Activated CD8-positive, alpha-beta memory T cell treated with anti-CD3 and anti-CD28 coated beads for 24 hours (primary cell): Measurements from ENCODE around the gene ULBP2.
"Not testable (repeated sequence)": the region's sequence is repeated elsewhere in the genome, so short reads cannot be mapped to it uniquely, and the experiment has no call there.

Source experiments
- DNase-seq: peaks from one replicate; pipeline ENCODE4 v3.0.0-alpha.2; 2020

ULBP2 gene

GRCh38 chr6:149974825-149975224 is 33.0 kb downstream of the ULBP2 start:
- DNase-seq = no peak

- DNase-seq = no peak
Observed at GRCh38 chr6:149975400-149975799, 33.6 kb downstream of the ULBP2 start.

GRCh38 chr6:149977221-149977620 is 35.4 kb downstream of the ULBP2 start:
- no peak for DNase-seq

DNA sequence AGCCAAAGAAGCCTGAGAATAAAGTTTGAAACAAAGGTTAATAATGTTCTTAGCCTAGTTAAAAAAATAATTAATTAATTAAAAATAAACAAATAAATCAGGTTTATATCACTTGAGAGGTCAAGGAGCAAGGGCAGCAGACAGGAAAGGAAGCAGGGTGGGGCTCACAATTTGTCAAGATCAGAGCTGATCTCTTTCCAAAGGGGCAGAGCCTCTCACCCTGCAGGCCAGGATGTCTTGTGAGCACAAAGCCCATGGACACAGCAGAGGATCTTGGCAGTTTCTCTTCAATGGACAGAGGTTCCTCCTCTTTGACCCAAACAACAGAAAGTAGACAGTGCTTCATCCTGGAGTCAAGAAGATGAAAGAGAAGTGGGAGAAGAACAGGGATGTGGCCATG is 36.8 kb downstream of the ULBP2 start:
- no peak for DNase-seq

DNA sequence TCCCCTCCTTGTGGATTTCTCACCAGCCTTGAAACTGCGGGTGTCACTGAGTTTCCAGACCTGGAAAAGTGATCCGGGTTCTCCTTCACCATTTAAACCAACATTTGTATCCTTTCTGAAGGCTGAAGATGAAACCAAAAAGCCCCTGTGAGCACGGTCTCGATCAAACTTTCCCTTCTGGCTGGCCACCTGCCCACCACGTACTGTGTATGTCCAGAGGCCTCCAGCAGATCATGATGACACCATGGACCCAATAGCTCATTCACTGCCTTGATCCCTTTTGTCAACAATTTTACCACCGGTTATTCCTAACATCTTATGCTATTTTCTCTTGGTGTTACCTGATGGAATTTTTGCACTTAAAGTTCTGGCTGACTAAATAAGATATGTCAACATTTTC is 37.5 kb downstream of the ULBP2 start:
- DNase-seq = no peak

DNA sequence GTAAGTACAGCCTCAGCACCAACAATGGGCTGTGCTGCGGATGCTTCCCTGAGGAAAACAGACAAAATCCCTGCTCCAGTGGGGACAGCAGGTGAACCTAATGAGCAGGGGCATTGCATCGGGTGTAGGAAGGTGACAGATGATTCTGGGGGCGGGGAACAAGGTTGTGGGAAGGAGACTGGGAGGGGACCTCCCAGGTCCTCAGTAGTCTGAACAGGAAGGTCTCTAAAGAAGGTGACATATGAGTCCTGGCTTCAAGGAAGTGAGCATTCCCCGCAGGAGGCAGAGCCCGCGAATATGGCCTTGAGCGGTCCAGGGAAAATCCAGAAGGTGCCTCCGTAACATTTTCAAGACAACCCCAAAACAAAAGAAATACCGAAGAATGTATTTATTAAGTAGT is 41.3 kb downstream of the ULBP2 start:
- no peak for DNase-seq

DNA sequence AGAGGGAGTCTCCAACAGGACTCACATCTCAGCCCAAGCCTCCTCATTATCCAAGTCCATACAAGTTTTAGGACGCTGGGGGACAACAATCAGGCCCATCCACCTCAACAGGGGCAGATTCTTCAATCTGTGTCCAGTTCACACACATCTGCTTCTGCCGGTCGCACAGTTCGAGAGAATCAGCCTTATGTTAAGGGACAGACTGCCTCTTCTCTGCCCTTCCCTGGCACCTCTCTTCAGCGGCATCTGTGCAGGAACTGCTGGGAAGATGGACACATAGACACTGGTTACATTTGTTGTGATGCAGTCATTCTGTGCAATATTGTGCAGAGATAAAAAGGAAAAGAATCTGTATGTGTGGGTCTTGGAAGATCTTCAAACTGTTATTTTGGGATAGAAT is 43.0 kb downstream of the ULBP2 start:
- DNase-seq = no peak

GRCh38 chr6:149985481-149985937 is 43.7 kb downstream of the ULBP2 start:
- DNase-seq = no peak

DNA sequence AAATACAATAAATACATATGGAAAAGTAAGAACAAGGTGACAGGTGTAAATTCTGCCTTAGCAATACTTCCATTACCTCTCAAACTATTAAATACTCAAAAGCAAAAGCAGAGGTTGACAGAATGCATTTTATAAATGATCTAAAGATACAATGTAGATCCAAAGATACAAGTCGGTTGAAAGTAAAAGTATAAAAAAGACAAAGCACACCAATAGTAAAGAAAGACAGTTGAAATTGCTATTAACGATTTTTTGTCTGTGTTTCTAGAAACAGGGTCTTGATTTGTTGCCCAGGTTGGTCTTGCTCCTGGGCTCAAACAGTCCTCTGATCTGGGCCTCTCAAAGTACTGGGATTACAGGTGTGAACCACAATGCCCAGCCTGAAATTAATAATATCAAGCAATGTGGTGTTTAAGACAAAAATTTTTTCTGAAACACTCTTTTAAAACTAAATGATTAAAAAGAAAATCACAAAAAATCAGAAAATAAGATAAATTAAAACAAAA is 45.8 kb downstream of the ULBP2 start:
- no peak for DNase-seq

DNA sequence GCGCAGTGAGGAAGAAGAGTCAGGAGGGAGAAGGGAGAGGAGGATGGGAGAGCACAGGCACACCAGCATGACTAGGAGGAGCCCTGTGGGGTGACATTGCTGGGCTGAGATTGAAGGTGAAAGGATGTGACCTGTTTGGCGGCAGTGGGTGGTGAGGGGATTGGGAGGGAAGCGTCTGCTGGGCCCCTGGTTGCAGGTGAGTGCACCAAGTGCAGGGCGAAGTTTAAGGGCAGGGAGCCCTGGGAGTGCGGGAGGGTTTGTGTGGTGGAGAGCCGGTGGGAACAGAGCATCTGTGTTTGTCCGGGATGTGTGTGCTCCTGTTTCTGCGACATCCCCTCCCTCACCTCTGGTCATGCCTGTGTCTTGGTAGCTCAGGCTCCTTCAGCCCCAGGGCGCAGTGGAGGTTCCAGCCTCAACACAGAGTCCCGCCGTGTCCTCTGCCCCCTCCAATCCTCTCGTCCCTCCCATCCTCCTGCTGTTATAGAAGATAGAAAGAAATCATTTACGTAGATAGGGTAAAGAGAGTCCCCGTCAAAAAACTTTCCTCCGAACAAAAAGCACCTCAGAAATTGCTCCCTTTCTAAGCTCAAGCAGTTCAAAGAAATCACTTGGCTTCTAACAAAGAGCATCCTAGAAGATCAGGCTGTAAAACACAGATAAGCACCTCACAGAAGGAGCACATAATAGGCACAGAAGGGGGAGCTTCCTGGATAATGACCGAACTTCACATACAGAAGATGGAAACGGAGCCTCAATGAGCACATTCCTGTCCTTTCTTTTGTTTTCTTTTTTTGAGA is 46.9 kb downstream of the ULBP2 start:
- no peak for DNase-seq

- no peak for DNase-seq
Observed at GRCh38 chr6:149990212-149990660, 48.4 kb downstream of the ULBP2 start.

DNA sequence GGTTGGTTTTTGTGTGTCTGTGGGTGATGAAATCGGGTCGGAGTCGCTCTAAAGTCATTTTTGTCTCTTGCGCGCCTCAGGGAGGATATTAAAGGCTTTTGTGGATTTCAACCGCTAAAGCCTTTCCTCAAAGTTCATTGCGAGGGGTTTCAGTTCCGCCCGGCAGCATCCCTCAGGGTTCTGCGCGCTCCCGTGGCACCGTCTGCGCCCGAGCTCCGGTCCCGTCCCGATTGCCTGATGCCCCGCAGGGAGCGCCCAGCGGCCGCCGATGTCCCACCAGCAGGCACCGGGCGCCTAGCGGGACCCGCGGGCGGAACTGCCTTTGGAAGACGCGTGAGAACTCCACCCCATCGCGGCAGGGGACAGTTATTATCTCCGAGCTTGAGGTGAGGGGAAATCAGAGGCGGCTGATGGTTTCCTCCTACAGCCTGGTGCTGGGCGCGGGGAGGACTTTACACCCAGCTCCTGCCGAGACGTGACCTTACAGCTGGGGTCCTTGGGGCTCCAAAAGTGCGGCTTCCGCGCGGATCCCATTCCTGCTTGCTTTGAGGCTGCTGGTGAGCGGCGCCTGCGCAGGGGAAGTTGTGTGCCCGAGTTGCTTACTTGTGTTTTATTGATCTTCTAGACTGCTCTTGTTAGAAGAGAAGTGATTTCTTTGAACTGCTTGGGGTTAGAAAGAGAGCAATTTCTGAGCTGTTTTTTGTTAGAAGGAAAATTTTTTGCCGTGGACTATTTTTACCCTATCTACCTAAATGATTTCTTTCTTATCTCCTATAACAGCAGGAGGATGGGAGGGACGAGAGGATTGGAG is 49.1 kb downstream of the ULBP2 start:
- DNase-seq = no peak

DNA sequence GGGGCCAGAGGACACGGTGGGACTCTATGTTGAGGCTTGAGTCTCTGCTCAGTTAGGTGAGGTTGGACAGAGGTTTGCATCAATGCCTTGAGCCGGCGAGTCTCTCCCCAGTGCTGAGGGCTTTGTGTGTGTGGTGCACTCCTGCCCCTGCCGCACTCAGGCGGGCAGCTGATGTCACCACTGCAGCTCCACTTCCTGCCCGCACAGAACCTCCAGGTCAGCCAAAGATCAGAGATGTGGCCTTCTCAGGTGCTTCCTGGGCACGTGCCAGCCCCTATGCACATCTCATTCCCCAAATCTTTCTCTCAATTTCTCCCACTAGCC is 49.6 kb downstream of the ULBP2 start:
- not testable (repeated sequence) for DNase-seq

GRCh38 chr6:149991838-149992237 is 50.0 kb downstream of the ULBP2 start:
- no peak for DNase-seq

DNA sequence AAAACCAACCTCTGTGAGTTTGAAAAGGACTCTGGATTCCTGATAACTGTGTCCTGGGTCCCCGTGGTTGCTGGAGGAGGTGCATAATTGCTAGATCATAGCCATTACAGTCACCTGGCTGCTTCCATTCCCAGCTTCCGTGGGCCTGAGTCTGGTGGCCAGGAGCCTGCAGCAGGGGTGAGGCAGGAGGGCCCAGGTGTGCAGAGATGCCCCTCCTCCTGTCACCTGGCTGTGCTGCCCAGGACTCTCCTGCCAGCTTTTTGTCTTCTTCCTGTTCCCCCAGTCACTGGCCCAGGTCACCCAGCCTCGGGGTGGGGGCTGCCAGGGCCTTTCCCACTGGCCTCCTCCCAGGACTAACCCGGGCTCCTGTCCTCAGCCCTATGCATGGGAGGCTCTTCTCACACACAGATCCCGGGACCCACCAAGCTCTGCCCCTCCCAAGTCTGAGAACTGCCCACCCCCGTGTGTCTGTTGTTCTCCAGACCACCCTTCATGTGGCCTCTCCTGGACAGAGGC is 53.5 kb downstream of the ULBP2 start:
- no peak for DNase-seq

DNA sequence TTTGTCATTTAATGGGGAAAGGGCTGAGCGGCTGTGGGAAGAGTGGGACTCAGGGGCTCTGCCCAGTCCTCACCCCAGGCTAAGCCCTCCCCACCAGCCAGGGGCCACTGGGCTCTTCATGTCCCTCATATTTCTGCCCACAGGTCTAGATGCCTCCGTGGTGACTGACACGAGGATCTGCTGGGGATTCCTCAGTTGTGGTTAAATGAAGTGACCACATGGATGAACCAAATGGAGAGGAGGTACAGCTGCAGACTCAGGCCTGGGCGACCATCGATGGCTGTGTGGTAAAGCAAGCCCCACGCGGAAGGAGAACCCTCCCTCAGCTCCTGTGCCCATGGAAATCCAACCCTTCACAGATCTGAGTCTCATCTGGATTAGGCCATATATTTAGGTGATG is 54.2 kb downstream of the ULBP2 start:
- no peak for DNase-seq
